Right kidney (tissue), 1 donor: Measurements from ENCODE around the gene IL16.
"Not testable (repeated sequence)": the region's sequence is repeated elsewhere in the genome, so short reads cannot be mapped to it uniquely, and the experiment has no call there.

ENCODE experiments used
- DNase-seq: peaks from one replicate; pipeline ENCODE4 v3.0.0-alpha.2; 2016

IL16 gene

DNA sequence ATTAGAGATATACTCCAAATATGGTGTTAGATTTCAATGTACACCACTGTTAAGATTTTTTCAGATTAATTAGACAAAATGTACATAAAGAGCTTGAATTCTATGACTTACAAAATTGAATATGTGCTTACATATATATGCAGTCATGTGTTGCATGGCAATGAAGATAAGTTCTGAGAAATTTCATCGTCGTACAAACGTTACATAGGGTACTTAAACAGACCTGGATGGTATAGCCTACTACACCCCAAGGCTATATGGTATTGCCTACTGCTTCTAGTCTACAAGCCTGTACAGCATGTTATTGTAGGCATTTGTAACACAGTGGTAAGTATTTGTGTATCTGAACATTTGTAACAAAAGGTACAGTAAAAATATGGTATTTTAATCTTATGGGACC, 9.3 kb downstream of the IL16 start:
- DNase-seq: no peak

DNA sequence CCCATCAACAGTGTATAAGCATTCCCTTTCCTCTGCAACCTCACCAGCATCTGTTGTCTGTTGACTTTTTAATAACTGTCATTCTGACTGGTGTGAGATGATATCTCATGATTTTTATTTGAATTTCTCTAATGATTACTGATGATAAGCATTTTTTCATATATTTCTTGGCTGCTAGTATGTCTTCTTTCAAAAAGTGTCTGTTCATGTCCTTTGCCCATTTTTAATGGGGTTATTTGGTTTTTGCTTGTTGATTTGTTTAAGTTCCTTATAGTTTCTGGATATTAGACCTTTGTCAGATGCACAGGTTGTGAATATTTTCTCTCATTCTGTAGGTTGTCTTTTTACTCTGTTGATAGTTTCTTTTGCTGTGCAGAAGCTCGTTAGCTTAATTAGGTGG, 11.3 kb downstream of the IL16 start:
- DNase-seq: not testable (repeated sequence)

GRCh38 chr15:81209635-81210034, 13.0 kb downstream of the IL16 start:
- no peak for DNase-seq

DNA sequence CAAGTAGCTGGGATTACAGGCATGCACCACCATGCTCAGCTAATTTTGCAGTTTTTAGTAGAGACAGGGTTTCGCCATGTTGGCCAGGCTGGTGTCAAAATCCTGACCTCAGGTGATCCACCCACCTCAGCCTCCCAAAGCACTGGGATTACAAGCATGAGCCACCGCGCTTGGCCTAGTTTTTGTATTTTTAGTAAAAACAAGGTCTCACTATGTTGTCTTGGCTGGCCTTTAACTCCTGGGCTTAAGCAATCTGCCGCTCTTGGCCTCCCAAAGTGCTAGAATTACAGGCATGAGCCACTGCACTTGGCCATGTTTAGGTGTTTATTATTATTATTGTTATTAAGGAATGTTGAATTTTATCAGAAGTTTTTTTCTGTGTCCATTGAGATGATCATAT, 14.7 kb downstream of the IL16 start:
- no peak for DNase-seq

DNA sequence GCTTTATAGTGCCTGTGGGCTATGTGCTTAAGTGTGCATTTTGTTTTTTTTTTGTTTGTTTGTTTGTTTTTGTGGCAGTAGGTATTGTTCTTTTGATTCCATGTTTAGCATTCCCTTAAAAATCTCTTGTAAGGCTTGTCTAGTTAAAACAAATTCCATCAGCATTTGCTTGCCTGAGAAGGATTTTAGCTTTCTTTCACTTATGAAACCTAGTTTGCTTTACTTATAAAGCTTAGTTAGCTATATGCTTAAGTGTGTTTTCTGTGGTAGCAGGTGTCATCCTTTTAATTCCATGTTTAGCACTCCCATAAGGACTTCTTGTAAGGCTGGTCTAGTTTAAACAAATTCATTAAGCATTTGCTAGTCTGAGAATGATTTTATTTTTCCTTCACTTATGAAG, 17.3 kb downstream of the IL16 start:
- no peak for DNase-seq

- DNase-seq: no peak
Measured at GRCh38 chr15:81215531-81215930, 18.9 kb downstream of the IL16 start.

DNA sequence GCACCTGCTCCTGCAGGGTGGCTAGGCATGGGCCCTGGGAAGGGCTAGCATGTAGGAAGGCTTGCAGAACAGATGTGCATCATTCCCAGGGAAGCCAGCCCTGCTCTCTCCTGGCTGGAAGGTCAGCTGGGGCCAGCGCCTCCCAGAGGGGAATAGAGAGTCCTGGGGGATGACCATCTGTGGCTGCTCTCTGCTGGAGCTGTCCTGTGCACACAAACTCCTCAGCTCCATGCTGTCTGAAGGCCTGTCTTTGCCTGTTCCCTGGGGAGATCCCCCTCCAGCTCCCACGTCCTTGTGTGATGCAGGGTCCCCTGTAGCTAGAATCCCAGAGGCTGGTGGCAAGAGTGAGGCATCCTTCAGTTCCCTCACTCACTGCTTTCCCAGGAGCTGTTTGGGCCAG, 19.3 kb downstream of the IL16 start:
- no peak for DNase-seq

DNA sequence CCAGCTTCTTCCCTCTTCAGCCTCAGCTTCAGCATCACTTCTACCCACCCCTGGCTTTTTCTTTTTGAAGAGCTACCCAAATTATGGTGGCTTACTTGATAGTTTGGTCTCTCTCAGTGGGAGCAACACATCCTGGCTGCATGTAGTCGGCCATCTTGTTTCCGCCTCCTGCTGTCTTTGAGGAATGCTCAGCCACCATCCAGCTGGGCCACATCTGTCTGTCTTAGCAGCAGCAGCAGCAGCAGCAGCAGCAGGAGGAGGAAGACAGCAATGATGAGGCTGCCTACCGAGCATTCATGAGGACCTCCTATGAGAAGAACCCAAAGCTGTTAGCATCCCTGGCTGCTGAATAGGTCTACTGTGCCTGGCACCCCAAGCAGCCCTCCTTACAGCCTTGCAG, 19.7 kb downstream of the IL16 start:
- DNase-seq: no peak

DNA sequence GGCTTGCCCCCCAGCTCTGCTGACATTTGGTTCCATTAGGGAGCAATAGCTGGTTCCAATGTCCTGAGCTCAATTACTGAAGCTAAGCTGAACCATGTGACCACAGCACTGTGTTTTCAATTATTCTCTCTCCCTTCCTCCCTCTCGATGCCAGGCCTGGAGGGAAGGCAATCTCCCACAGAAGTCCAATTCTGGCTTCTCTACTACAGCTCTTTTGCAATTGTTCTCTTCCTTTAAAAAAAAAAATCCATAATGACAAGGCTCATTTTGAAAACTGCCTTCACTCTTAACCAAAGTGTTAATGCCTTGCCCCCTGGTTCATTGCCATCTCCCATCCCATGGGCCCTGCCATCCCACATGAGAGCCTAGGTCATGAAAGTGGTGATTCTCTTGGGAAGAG, 24.8 kb downstream of the IL16 start:
- no peak for DNase-seq

- no peak for DNase-seq
Measured at GRCh38 chr15:81222007-81222406, 25.3 kb downstream of the IL16 start.

DNA sequence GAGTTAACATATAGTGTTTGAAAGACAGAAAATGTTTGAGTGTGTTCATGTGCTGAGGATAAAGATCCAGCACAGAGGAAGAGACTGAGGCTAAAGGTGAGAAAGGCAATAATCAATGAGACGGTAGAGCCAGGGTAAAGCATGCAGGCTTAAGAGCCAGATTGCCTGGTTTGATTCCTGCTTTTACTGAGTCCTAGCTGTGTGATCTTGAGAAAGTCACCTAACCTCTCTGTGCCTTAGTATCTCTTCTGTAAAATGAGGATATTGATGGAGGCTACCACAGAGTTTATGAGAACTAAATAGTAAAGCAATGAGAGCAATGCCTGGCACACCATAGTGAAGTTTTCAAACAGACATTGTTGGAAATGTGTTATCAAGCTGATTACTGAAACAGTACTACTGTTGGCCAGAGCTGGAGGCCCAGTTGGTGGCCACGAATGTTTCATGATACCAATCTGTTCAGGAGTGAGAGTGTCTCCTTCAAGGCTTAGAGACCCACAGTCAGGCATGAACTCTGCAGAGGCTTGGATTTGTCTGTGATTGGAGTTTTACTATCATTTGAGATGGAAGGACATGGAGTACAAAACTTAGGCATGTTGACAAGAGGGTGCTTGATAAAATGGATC, 26.8 kb downstream of the IL16 start:
- DNase-seq: no peak

DNA sequence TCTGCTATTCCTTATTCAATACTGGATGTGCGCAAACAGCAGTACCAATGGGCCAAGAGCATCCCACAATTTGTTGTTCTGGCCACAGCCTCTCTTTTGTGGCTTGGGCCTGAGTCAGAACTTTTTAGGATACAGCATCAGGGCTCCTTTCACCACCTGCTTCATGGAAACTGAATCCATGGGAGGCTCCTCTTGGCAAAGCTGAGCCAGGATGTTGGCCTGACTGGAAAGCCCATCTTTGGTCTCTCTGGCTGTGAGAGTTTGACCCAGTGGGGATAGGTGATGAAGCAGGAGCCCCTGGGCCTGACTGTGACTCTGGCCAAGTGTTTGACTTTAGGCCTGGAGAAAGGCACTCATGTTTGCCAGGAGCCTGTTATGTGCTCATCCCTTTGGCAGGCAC, 27.6 kb downstream of the IL16 start:
- DNase-seq: no peak

DNA sequence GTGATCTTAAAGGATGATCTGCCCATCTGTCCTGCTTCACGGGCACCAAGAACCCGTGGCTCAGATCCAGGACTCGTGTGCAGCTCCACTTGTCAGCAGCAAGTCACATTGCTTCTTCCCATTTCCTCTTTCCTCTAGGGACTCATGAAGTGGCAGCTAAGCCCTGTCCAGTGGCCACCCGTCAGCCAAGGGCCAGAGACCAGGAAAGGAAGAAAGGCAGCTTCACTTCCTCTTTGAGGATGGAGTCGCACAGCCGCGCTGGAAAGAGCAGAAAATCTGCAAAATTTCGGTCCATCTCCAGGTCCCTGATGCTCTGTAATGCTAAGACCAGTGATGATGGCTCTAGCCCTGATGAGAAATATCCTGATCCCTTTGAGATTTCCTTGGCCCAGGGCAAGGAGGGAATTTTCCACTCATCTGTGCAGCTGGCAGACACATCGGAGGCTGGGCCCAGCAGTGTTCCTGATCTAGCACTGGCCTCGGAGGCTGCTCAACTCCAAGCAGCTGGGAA, 28.5 kb downstream of the IL16 start:
- DNase-seq: no peak

DNA sequence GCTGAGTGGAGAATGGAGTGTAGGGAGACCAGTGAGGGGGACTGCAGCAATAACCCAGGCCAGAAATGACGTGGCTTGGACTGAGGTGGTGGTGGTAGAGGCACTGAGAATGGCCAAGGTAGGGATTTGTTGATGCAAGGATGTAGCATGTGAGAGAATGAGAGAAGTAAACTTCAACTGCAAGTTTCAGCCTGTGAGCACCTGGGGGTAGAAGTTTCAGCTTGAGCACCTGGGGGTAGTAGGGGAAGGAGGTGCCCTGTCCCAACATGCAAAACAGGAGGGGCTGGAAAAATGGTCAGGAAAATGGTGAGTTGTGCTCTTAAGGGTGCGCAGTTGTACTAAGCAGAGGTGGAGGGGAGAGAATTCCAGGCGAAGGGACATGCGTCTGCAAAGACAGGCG, 31.0 kb downstream of the IL16 start:
- DNase-seq: no peak

DNA sequence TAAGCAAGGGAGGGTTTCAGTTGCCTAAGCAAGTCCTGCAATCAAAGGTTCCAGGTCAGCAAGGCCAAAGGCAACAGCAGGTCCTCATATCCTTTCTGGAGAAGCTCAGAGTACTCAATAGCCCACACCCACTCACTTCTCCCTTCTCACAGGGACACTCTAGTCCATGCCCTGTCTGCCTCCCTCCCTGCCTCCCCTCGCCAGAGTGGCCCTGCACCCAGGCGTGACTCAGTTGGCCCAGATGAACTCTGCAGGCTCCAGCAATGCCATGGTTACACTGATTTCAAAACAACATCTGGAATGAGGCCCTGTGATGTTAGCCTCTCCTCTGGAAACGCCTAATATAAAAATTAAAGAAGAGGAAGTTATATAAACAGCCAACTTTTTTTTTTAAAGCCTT, 32.9 kb downstream of the IL16 start:
- DNase-seq: no peak

DNA sequence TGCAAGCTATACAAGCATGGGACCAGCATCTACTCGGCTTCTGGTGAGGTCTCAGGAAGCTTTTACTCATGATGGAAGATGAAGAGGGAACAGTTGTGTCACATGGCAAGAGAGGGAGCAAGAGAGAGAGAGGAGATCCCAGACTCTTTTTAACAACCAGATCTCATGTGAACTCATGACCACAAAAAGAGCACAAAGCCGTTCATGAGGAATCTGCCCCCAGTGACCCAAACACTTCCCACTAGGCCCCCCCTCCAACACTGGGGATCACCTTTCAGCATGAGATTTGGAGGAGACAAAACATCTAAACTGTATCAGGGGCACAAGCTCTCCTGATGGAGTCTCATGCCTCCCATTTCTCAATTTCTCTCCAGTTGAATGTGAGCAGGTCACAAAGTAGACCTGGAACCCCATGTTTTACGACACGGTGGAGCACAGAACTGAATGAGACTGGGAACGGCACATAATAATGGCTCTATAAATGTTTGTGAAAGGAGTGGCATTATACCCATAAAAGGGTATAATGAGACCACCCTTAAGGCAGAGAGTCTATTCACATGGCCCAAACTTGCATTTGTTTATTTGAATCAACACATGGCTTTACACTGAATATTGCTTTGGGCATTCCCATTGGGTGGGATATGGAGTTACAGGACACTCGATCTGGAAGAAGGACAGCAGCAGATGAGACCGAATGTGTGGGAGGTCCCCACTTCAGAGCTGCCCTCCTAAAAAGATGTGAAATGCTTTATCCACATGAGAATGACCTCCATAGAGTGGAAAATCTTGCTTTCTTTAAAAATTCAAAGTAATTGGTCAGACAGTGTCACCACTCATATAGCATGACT, 38.8 kb downstream of the IL16 start:
- no peak for DNase-seq

DNA sequence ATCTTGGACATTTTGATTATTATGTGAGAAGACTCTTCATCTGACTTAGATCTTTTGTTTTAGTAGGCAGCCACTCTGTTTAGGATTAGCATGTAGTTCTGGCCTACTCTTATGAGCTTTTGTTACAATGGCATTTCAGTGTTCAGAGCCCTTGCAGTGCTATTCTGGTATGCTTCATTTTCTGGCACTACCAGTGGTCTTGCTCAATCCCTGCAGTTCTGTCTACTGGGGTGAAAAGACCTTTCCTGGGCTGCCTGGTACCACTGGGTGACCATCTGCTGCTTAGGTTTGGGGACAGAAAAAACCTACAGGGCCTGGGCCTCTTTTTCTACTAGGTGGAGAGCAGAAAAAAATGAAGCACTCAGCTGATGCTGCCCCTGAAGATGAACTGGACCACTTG, 42.5 kb downstream of the IL16 start:
- no peak for DNase-seq

- no peak for DNase-seq
Measured at GRCh38 chr15:81242778-81243177, 46.1 kb downstream of the IL16 start.

GRCh38 chr15:81244306-81244705, 47.6 kb downstream of the IL16 start:
- DNase-seq: no peak

- no peak for DNase-seq
Measured at GRCh38 chr15:81253846-81254245, 57.2 kb downstream of the IL16 start.

DNA sequence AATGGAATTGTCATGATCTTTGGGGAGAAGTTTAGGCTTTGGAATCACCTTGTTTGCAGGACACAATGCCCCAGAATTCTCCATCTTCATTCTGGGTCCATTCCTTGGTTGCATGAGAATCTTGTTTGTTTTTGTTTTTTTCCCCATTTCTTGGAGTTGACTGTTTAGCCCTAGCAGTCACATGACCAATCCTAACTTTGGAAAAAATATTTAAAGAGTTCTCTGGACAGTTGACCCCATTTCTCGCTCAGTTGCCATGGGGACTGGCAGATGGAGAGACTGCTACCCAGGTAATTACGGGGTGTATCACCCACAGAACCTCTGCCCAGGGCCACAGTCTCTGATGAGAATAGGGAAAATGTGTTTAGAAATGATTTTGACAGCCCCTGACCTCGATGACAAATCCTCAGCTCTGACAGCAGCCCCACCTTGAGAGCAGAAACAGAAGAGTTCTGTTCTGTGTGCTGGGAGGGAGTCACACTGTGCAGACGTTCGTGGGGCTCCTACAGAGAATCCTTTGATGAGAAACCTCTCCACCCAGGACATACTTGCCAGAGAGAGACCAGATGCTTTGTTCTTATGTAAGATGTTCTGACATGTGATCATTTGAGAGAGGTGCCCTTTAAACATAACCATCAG, 57.7 kb downstream of the IL16 start:
- no peak for DNase-seq

GRCh38 chr15:81254916-81255290, 58.2 kb downstream of the IL16 start:
- no peak for DNase-seq

GRCh38 chr15:81255315-81255957, 58.8 kb downstream of the IL16 start:
- DNase-seq: no peak
